Astrocyte of the hippocampus (primary cell): Measurements from ENCODE around the gene TBC1D10A.

Experiments used
- DNase-seq: peaks from one replicate; pipeline ENCODE4 v3.0.0; 2011; ENCODE audit warnings: low read depth, low spot score

TBC1D10A gene

GRCh38 chr22:30286813-30287647 is 39.7 kb downstream of the TBC1D10A start:
- peak; percentile 78 for DNase-seq

- DNase-seq, result no peak
These were observed 40.4 kb downstream of the TBC1D10A start for GRCh38 chr22:30286331-30286730.

DNA sequence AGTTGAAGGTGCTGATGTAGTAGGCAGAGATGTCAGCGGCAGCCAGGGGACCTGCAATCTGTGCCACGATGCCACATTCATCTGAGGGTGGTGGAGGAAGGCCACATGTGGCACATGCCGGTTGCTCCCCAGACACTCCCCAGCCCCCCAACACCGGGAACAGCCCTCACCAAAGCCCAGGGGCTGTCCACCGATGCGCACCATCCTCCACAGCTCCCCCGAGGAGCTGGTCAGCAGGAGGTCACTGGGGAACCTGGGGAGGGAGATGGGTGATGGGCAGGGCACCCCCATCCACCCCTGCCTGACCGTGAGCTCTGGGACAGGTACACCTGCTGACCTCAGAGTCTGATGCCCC is 40.9 kb downstream of the TBC1D10A start:
- no peak for DNase-seq

DNA sequence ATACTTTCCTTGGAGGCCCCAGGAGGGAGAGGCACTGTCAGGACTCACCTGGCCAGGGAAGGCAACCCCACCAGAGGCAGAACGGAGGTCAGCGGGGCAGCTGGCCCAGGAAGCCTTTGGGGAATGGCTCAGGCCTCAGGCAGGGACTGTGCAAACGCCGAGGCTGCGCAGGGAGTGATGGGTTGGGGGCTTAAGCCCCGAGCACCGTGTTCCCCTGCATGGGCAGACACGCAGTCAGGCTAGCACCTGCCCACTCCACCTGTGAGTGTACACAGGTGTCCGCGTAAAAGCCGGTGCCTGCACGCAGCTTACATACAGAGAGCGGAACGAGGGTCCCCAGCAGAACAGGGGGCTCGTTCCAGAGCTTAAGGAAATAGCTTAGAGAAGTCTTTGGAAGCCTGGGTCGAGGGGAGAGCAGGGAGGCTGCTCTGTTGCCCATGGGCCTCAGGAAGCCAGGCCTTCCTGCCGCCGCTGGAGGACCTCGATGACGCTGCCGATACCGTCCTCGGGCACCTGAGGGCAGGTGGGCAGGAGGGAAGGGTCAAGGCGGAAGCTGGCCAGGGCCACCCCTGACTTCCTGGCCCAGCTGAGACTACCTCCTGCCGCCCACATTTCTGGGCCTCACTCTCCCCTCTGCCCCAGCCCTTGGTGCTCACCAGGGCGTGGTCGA is 41.4 kb downstream of the TBC1D10A start:
- DNase-seq, result no peak

GRCh38 chr22:30284666-30285065 is 42.1 kb downstream of the TBC1D10A start:
- DNase-seq, result no peak

DNA sequence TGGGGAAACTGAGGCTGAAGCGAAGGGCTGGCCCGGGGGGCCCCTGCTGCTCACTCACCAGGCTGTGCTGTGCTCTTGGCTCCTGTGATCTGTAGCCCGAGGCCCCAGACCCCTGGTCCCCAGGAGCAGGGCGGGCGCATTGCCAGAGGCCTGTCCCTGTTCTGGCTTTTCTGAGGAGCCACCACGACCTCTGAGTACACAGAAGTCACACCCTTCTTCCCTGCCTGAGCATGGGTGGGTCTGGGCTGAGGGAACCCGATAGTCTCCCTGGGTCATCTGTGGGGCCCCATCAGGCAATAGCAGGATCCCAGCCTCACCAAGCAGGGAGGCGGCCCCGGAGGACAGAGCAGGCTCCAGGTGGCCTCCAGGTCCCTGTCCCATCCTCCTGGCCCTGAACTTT is 42.6 kb downstream of the TBC1D10A start:
- DNase-seq, result no peak

DNA sequence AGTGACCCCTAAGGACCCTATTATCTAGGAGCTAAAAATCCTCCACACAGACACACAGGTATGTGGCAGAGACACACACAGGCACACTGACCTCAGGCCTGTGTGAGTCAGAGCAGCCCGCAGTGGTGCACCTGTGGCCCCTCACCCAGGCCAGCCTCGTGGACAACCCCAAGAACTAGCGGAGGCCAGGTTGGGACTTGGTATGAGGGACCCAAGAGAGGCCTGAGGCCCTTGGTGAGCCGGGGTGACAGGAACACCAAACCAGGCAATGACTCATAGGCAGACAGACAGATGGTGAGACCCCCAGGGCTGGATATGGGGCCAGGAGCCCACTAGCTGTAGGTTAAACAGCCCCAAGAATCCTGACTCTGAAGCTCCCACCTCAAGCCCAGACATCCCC is 43.4 kb downstream of the TBC1D10A start:
- no peak for DNase-seq

GRCh38 chr22:30282616-30283046 is 44.1 kb downstream of the TBC1D10A start:
- DNase-seq, result no peak

GRCh38 chr22:30280505-30280904 is 46.2 kb downstream of the TBC1D10A start:
- DNase-seq, result no peak

DNA sequence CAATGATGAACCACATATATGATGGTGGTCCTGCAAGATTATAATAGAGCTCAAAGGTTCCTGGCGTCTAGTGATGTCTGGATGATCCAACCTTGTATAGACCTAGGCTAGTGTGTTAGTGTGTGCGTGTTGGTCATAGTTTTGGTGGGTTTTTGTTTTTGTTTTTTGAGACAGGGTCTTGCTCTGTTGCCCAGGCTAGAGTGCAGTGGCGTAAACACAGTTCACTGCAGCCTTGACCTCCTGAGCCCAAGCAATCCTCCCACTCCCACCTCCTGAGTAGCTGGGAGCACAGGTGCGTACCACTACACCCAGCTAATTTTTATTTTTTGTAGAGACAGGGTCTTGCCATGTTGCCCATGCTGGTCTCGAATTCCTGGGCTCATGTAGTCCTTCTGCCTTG is 46.8 kb downstream of the TBC1D10A start:
- no peak for DNase-seq

- DNase-seq, result no peak
These were observed 47.5 kb downstream of the TBC1D10A start for GRCh38 chr22:30279046-30279788.

- DNase-seq, result peak; percentile 64
These were observed 49.0 kb downstream of the TBC1D10A start for GRCh38 chr22:30277547-30278344.

DNA sequence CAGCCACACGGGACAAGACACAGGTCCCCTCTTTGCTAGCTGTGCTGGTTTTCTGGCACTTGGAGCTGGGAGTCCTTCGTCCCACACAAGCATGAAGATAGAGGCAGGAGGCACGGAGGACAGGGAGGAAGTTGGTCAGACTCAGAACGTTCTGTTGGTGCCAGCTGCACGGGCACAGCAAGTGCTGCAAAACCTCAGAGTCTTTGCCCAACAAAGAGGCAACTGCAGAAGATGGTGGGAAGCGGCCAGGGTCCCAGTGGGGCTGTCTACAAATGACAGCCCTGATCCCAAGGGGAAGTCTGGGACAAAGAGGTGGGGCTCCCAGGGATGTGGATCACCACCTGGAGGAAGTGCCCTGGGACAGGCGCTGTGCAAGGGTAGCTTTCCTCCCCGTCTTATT is 50.7 kb downstream of the TBC1D10A start:
- DNase-seq, result no peak

DNA sequence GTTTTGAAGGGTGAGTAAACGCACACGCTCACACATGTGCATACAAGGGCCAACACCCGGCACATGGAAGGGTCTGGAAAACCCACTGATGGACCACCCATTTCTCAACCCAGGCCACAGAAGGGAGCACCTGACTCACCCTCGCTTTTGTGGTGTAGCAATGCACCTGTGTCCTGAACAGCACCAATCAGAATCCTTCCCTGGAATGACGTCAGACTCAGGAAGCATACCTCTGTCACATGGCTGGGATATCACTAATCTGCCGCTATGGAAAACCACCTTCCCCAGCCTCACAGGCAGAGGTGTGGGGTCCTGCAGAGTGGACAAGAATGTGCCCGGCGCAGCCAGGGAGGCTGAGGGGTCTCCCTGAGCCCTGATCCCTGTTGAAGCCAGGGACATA is 51.1 kb downstream of the TBC1D10A start:
- no peak for DNase-seq

GRCh38 chr22:30274437-30274812 is 52.3 kb downstream of the TBC1D10A start:
- DNase-seq, result no peak

DNA sequence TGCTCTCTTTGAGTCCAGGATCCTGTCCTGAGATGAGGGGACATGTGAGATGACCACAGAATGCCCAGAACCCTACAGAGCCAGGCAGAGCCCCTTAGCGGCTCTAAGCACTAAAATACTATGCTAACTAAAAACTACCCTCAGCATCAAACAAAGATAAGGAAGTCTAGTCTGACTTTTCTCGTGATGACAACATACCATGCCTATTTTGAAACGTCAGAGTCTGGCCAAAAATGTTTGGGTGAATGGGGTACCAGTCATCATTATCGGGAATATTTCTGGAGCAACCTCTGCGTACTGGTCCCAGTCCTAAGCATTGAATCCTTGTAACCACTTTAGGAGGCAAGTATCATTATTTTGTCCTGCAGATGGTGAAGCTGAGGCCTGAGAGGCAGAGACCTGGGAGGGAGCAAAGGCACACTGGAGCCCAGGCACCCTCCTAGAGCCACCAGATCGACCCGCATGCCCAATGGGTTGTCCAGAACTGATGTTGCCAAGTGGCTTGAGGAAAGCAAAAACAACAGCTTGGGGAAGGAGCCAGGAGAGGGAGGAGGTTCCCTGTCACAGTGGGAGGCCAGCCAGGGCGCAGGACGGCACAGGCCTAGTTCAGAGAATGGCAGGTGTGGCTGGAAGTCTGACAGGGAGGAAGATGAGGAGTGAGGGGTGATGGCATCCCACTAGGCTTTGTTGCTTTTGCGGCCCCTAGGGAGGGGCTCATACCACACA is 52.9 kb downstream of the TBC1D10A start:
- no peak for DNase-seq

DNA sequence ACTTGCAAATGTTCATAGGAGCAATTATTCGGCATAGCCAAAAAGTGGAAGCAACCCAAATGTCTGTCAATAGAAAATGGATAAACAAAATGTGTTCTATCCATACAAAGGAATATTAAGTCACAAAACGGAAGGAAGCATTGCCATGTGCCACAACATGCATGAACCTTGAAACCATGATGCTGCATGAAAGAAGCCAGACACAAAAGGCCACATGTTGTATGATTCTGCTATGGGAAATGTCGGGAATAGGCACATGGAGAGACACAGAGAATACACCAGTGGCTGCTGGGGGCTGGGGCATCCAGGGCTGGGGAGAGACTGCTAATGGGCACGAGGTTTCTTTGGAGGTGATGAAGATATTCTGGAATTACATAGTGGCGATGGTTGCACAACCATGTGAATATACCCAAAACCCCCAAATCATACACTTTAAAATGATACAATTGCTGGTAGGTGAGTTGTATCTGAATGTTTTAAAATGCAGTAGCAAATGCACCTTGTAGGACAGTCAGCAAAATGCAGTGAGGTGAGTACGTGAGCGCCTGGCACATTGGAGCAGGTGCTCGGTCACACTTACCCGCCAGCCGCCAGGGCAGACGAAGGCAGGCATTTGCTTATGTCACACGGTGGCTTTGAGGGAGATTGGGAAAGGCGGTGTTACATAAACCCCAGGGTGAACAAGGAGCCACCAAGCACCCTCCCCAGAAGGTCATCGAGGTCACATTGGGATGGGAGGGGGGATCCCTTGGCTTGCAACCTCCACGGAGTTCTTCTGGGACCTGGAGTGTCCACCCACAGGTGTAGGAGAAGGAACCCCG is 53.8 kb downstream of the TBC1D10A start:
- DNase-seq, result no peak

GRCh38 chr22:30270832-30271231 is 55.9 kb downstream of the TBC1D10A start:
- DNase-seq, result peak; percentile 24

DNA sequence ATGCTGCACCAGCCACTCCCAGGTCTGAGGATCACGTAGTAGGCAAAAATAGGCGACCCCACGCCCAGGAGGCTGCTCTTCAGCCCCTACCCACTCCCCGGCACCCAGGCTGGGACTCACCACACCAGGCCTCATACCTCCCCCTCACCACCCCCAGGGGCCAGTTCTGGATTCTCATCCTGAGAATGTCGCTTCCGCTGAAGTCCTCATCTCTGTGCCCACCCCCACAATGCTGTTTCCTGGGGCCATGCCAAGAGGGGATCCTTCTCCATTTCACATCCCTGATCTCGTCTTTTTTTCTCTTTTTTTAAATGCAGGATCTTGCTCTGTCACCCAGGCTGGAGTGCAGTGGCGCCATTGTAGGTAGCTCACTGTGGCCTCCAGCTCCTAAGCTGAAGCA is 58.4 kb downstream of the TBC1D10A start:
- no peak for DNase-seq
